GM12864 (cell line): Measurements from ENCODE around the gene MIEF2.

Source experiments
- DNase-seq: peaks from one replicate; pipeline ENCODE4 v3.0.0-alpha.2; 2011; ENCODE audit warnings: low read depth
- H3K4me3 ChIP-seq: 2 replicates; pipeline ENCODE4 v1.5.1; 2011; ENCODE audit warnings: mild to moderate bottlenecking, low read depth, low read length, control low read depth
- TF ChIP-seq, protein P1 (sequence below): IDR thresholded peaks from 2 replicates; pipeline ENCODE4 v1.5.1; 2011; ENCODE audit warnings: low read depth, mild to moderate bottlenecking, moderate library complexity, low read length, control low read depth, inconsistent platforms; ENCODE audit errors: missing control alignments

The MIEF2 gene

DNA sequence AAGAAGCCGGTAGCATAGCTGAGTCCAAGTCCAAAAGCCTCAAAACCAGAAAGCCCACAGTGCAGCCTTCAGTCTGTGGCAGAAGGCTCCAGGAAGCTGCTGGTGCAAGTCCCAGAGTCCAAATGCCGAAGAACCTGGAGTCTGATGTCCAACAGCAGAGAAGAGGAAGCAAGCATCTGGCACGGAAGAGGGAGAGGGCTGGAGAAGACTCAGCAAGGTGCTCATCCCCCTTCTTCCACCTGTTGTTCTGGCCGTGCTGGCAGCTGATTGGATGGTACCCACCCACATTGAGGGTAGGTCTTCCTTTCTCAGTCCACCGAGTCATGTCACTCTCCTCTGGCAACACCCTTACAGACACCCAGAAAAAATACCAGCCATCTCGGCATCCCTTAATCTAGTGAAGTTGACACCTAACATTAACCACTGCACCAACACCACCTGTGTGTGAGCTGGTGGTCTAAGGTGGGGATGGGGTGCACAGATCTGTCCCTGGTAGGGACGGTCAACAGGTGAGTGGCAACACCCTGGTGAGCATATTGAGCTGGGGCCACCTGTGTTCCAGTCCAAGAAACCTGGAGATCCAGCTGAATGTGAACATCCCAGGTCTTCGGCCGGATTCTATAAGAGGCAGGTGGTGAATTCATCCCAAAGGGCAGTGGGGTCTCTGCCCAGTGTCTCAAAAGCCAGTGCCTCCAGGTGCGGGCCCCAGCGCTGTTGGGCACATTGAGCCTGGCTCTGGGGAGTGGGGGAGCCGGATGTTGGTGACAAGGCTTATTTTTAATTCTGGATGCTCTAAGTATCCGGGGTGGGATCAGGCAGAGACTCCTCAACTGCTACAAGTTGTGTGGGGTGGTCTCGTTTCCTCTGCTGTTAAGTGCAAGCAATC is 9.8 kb downstream of the MIEF2 start:
- H3K4me3 ChIP-seq, result no peak overlapping the region
- no peak for DNase-seq
- TF ChIP-seq, protein P1, sequence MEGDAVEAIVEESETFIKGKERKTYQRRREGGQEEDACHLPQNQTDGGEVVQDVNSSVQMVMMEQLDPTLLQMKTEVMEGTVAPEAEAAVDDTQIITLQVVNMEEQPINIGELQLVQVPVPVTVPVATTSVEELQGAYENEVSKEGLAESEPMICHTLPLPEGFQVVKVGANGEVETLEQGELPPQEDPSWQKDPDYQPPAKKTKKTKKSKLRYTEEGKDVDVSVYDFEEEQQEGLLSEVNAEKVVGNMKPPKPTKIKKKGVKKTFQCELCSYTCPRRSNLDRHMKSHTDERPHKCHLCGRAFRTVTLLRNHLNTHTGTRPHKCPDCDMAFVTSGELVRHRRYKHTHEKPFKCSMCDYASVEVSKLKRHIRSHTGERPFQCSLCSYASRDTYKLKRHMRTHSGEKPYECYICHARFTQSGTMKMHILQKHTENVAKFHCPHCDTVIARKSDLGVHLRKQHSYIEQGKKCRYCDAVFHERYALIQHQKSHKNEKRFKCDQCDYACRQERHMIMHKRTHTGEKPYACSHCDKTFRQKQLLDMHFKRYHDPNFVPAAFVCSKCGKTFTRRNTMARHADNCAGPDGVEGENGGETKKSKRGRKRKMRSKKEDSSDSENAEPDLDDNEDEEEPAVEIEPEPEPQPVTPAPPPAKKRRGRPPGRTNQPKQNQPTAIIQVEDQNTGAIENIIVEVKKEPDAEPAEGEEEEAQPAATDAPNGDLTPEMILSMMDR, result no peak

DNA sequence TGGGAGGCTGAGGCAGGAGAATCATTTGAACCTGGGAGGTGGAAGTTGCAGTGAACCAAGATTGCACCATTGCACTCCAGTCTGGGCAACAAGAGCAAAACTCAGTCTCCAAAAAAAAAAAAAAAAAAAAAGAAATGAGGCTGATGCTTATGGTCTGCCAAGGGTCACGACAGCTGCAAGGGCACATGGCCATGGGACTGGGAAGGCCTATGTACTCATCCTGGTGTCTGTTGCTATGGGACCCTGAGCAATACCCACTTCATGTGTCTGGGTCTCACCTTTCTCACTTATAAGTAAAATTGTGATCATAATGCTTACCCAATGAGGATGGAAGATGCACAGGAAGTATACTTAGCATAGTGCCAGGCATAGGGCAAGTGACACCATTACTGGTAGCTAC is 16.6 kb downstream of the MIEF2 start:
- TF ChIP-seq, protein P1, result no peak
- DNase-seq, result no peak

DNA sequence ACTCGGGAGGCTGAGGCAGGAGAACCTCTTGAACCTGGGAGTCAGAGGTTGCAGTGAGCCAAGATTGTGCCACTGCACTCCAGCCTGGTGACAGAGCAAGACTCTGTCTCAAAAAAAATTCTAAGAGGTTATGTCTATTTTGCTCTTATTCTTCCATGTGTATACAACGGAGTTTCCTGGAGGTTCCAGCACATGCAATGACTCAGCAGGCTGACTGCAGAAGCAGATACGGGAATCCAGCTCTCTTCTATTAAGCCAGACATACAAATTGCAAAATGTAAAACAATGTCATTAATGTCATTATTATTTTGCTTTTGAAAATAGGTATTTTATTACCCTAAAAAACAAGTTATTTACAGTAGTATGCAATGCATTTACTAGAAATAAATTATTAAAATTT is 18.4 kb downstream of the MIEF2 start:
- no peak overlapping the region for H3K4me3 ChIP-seq
- TF ChIP-seq, protein P1, result no peak
- no peak for DNase-seq

More for the DNA sequence above, 16.6 kb downstream of the MIEF2 start:
- no peak overlapping the region for H3K4me3 ChIP-seq

DNA sequence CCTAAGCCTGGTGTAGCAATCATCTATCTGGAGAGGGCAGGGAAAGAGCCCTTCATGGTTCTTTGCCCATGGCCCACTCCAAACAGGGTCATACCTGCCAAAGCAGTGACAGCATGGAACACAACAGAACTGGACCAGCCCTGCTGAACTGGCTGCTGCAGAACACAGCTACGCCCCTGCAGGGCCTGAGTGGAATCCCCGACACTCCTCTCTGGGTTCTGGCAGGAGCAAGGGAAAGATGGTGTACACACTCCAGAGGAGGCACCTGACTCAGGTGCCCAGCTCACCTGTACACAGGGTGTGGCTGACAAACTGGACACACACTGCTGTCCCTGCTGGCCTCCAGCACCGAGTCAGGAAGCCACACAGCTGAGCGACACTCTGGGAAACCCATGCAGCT is 19.8 kb downstream of the MIEF2 start:
- DNase-seq, result no peak
- TF ChIP-seq, protein P1, result no peak
- no peak overlapping the region for H3K4me3 ChIP-seq

DNA sequence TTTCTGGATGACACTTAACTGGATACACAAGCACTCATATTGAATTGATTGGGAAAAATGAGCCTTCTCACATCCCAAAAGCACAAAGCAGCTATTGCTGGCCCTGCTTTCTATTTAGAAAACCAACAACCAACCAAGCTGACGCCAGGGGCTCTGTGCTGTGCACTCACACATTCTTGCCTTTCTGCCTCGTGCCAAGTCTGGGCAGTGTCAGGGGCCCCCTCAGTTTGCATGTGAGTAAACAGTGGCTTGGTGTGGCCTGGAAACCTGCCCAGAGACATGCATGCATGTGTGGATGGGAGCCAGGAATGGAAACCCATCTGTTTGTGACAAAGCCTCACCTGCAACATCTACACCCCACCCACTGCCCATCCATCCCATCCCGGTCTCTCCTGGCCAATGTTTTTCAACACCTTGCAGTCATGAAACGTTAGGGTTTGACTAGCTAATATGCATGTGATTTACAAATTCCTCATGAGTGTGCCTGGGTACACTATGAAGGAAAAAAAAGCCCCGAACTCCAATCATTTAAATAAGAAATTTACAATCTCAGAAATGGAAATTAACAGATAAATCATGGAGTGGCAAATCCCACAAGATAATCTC is 20.4 kb downstream of the MIEF2 start:
- no peak overlapping the region for H3K4me3 ChIP-seq
- TF ChIP-seq, protein P1, result no peak
- DNase-seq, result no peak

DNA sequence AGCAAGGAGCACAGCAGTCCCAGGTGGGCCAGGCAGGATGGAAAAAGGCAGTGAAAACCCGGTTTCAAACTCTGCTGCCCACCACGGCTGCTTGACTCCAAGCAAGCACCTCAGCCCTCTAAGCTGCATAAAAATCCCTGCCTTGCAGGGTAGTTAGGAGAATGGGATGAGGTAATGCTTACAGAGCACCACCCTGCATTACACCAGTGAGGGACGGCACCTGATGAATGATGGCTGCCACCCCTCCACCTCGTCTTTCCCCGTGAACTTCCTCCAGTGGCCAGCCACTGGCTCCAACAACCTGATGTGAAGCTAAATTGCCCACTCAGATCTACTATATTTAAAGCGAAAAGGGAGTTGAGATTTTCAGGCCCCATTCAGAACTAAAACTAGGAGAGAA is 21.3 kb downstream of the MIEF2 start:
- TF ChIP-seq, protein P1, result no peak
- H3K4me3 ChIP-seq, result no peak overlapping the region
- DNase-seq, result no peak
